H1 (cell line): ENCODE data around the gene MPRIP. TPM values are rescaled to one million over a fixed set of nuclear protein-coding genes. Genes with fewer than 3 reads are reported as not detected.

Experiments
- CTCF ChIA-PET: fragments of 300-600 bp; sonication (Branson Sonifier 250); formaldehyde crosslinking; loops from one replicate; lab custom pipeline; 2021; ENCODE audit not compliant: partially characterized antibody; lab: Charles Lee
- POLR2A ChIA-PET: fragments of 300-600 bp; sonication (Branson Sonifier 250); formaldehyde crosslinking; loops from one replicate; lab custom pipeline; 2021; ENCODE audit warnings: inconsistent platforms; ENCODE audit not compliant: partially characterized antibody; lab: Charles Lee
- DNase-seq, 2 experiments: peaks; one replicate each; pipeline versions ENCODE4 v3.0.0 to v3.0.0-alpha.2; 2010 to 2022; ENCODE audit warnings: low spot score in 2 of 2, low read depth in 1 of 2, mixed read lengths in 1 of 2
- FAIRE-seq: peaks from 2 replicates; lab custom pipeline; 2011; peaks lifted over from hg19 to GRCh38; lab: Jason Lieb, UNC
- H2AFZ ChIP-seq: 2 replicates; pipeline ENCODE4 v1.8.1; 2012; ENCODE audit warnings: low read length, inconsistent platforms
- H2AK5ac ChIP-seq: 2 replicates; pipeline ENCODE4 v1.6.1; 2013; ENCODE audit warnings: low read depth, low read length
- H2BK120ac ChIP-seq: replicated peaks from 2 replicates; pipeline ENCODE3; 2013; ENCODE audit warnings: low read depth, low read length, inconsistent platforms
- H2BK12ac ChIP-seq: 2 replicates; pipeline ENCODE4 v1.6.1; 2013; ENCODE audit warnings: low read depth, low read length
- H2BK15ac ChIP-seq: 2 replicates; pipeline ENCODE4 v1.6.1; 2013; ENCODE audit warnings: low read length
- H2BK20ac ChIP-seq: 2 replicates; pipeline ENCODE4 v1.6.1; 2013; ENCODE audit warnings: low read length
- H2BK5ac ChIP-seq: 2 replicates; pipeline ENCODE4 v1.6.1; 2013; ENCODE audit warnings: low read depth, low read length
- H3K14ac ChIP-seq: 2 replicates; pipeline ENCODE4 v1.6.1; 2013; ENCODE audit warnings: inconsistent platforms; ENCODE audit not compliant: insufficient read length
- H3K18ac ChIP-seq: 2 replicates; pipeline ENCODE4 v1.6.1; 2013; ENCODE audit warnings: low read length; ENCODE audit errors: extremely low read depth
- H3K23ac ChIP-seq: 2 replicates; pipeline ENCODE4 v1.6.1; 2013; ENCODE audit warnings: inconsistent platforms; ENCODE audit not compliant: insufficient read length
- H3K23me2 ChIP-seq: 2 replicates; pipeline ENCODE4 v1.6.1; 2013; ENCODE audit warnings: low read depth, low read length
- H3K27ac ChIP-seq: 2 replicates; pipeline ENCODE4 v1.6.1; 2011; ENCODE audit warnings: low read depth, low read length, inconsistent platforms
- H3K27me3 ChIP-seq, 4 experiments: replicated peaks in 1 of 4; 1 replicate in 1 of 4; 2 replicates in 3 of 4; pipeline versions ENCODE4 v1.6.1 to v1.8.1; 2011 to 2013; ENCODE audit warnings: low read length in 3 of 4, mild to moderate bottlenecking in 3 of 4, inconsistent platforms in 2 of 4, mixed read lengths in 2 of 4, moderate library complexity in 1 of 4; ENCODE audit not compliant: control insufficient read depth in 3 of 4, insufficient read depth in 3 of 4; ENCODE audit errors: extremely low read depth in 1 of 4
- H3K36me3 ChIP-seq, 4 experiments: 2 replicates each; pipeline versions ENCODE4 v1.6.1 to v1.8.1; 2011 to 2013; ENCODE audit warnings: mild to moderate bottlenecking in 4 of 4, low read length in 3 of 4, moderate library complexity in 2 of 4, control low read depth in 1 of 4, inconsistent platforms in 1 of 4; ENCODE audit not compliant: insufficient read depth in 4 of 4, control insufficient read depth in 2 of 4
- H3K4ac ChIP-seq: replicated peaks from 2 replicates; pipeline ENCODE3; 2013; ENCODE audit warnings: low read length, low read depth, mixed read lengths, inconsistent platforms; ENCODE audit not compliant: insufficient read length
- H3K4me1 ChIP-seq, 4 experiments: replicated peaks in 1 of 4; 1 replicate in 1 of 4; 2 replicates in 3 of 4; pipeline versions ENCODE4 v1.6.1 to v1.8.1; 2011 to 2013; ENCODE audit warnings: low read length in 3 of 4, inconsistent platforms in 2 of 4, mixed read lengths in 1 of 4; ENCODE audit not compliant: insufficient read depth in 4 of 4, control insufficient read depth in 3 of 4
- H3K4me2 ChIP-seq, 2 experiments: 2 replicates each; pipeline versions ENCODE4 v1.6.1 to v1.8.1; 2011 to 2013; ENCODE audit warnings: low read depth in 2 of 2, low read length in 2 of 2, control low read depth in 1 of 2, inconsistent platforms in 1 of 2, mild to moderate bottlenecking in 1 of 2; ENCODE audit not compliant: insufficient read depth in 1 of 2
- H3K4me3 ChIP-seq, 4 experiments: fragments of 200-600, 300-600 bp in 1 of 4; sonication (generic), shearing (Covaris generic), sonication (Bioruptor Twin) in 1 of 4; 2 replicates each; pipeline versions ENCODE4 v1.5.1 to v1.8.1; 2011 to 2016; ENCODE audit warnings: low read length in 4 of 4, low read depth in 3 of 4, control low read depth in 2 of 4, inconsistent platforms in 2 of 4, mild to moderate bottlenecking in 2 of 4, mixed read lengths in 1 of 4, moderate library complexity in 1 of 4; ENCODE audit not compliant: insufficient read depth in 2 of 4; ENCODE audit errors: extremely low read depth in 1 of 4
- H3K56ac ChIP-seq: replicated peaks from 2 replicates; pipeline ENCODE3; 2013; ENCODE audit warnings: low read depth, mild to moderate bottlenecking, mixed read lengths, low read length, inconsistent platforms; ENCODE audit not compliant: insufficient read length
- H3K79me1 ChIP-seq: 2 replicates; pipeline ENCODE4 v1.6.1; 2013; ENCODE audit warnings: low read depth, low read length, control low read depth
- H3K79me2 ChIP-seq, 2 experiments: 2 replicates each; pipeline versions ENCODE4 v1.6.1 to v1.8.1; 2012 to 2013; ENCODE audit warnings: low read length in 2 of 2, mild to moderate bottlenecking in 2 of 2, inconsistent platforms in 1 of 2; ENCODE audit not compliant: insufficient read depth in 2 of 2, control insufficient read depth in 1 of 2
- H3K9ac ChIP-seq, 4 experiments: replicated peaks in 1 of 4; 1 replicate in 1 of 4; 2 replicates in 3 of 4; pipeline versions ENCODE4 v1.6.1 to v1.8.1; 2011 to 2013; ENCODE audit warnings: low read depth in 3 of 4, low read length in 3 of 4, control low read depth in 2 of 4, mild to moderate bottlenecking in 2 of 4, moderate library complexity in 2 of 4, inconsistent platforms in 1 of 4; ENCODE audit errors: extremely low read depth in 1 of 4
- H3K9me3 ChIP-seq, 2 experiments: 2 replicates each; pipeline versions ENCODE4 v1.6.1 to v1.8.1; 2012 to 2013; ENCODE audit warnings: mild to moderate bottlenecking in 2 of 2, moderate library complexity in 2 of 2, control low read depth in 1 of 2, inconsistent platforms in 1 of 2, low read depth in 1 of 2, low read length in 1 of 2, mixed read lengths in 1 of 2; ENCODE audit not compliant: insufficient read depth in 2 of 2
- H4K20me1 ChIP-seq, 2 experiments: replicated peaks in 1 of 2; 2 replicates each; pipeline versions ENCODE3 to v1.8.1; 2011 to 2013; ENCODE audit warnings: inconsistent platforms in 2 of 2, low read length in 2 of 2, mild to moderate bottlenecking in 1 of 2; ENCODE audit not compliant: insufficient read depth in 2 of 2, control insufficient read depth in 1 of 2
- H4K5ac ChIP-seq: 2 replicates; pipeline ENCODE4 v1.6.1; 2013; ENCODE audit warnings: low read length, low read depth, mixed read lengths, inconsistent platforms; ENCODE audit not compliant: insufficient read length
- H4K8ac ChIP-seq: 2 replicates; pipeline ENCODE4 v1.8.0; 2013; ENCODE audit warnings: mild to moderate bottlenecking, moderate library complexity, low read length, inconsistent platforms; ENCODE audit not compliant: insufficient read depth; ENCODE audit errors: extremely low read depth
- H4K91ac ChIP-seq: replicated peaks from 2 replicates; pipeline ENCODE3; 2013; ENCODE audit warnings: low read length, mixed read lengths, inconsistent platforms; ENCODE audit not compliant: insufficient read length
- BACH1 ChIP-seq: IDR thresholded peaks from 2 replicates; pipeline ENCODE4 v1.6.1; 2012; ENCODE audit warnings: low read length, improper control_type of control experiment
- CTBP2 ChIP-seq: IDR thresholded peaks from 2 replicates; pipeline ENCODE4 v1.7.0; 2011; ENCODE audit warnings: borderline replicate concordance, mild to moderate bottlenecking, moderate library complexity, mixed read lengths, low read length; ENCODE audit not compliant: insufficient read depth, insufficient read length
- HDAC6 ChIP-seq: IDR thresholded peaks from one replicate; pipeline ENCODE4 v1.7.1; 2012; ENCODE audit warnings: low read depth, mild to moderate bottlenecking, inconsistent platforms, low read length, moderate library complexity
- MAFK ChIP-seq: IDR thresholded peaks from 2 replicates; pipeline ENCODE4 v1.6.1; 2012; ENCODE audit warnings: low read depth, mild to moderate bottlenecking, improper control_type of control experiment, low read length
- POLR2AphosphoS5 ChIP-seq: IDR thresholded peaks from 2 replicates; pipeline ENCODE4 v1.6.1; 2011; ENCODE audit warnings: low read depth, low read length
- RNF2 ChIP-seq: fragments of 200-900, 300-1000 bp; sonication (generic); IDR thresholded peaks from 2 replicates; pipeline ENCODE4 v1.7.1; 2016; ENCODE audit warnings: borderline replicate concordance, low read depth, mild to moderate bottlenecking, antibody characterized with exemption, low read length; ENCODE audit not compliant: poor library complexity, severe bottlenecking; ENCODE audit errors: missing control alignments
- RXRA ChIP-seq: IDR thresholded peaks from 2 replicates; pipeline ENCODE4 v1.6.1; 2011; ENCODE audit warnings: low read depth, mild to moderate bottlenecking, low read length, moderate library complexity; ENCODE audit not compliant: insufficient read depth
- SIRT6 ChIP-seq: IDR thresholded peaks from one replicate; pipeline ENCODE4 v1.7.1; 2012; ENCODE audit warnings: low read length, inconsistent platforms
- SP1 ChIP-seq: IDR thresholded peaks from 2 replicates; pipeline ENCODE4 v1.6.1; 2011; ENCODE audit warnings: low read depth, low read length
- SP4 ChIP-seq: IDR thresholded peaks from 2 replicates; pipeline ENCODE4 v1.6.1; 2012; ENCODE audit warnings: low read length, inconsistent platforms
- WGBS, 2 experiments: shearing (Covaris generic) in 1 of 2; methylation state at CpG; one replicate each; pipeline versions ENCODE4 v1.1.6 to v1.1.7; 2013 to 2015; ENCODE audit warnings: low lambda C conversion rate in 2 of 2, mixed read lengths in 2 of 2, inconsistent platforms in 1 of 2, low coverage in 1 of 2, missing lambda C conversion rate in 1 of 2; ENCODE audit not compliant: insufficient replicate concordance in 2 of 2, insufficient coverage in 1 of 2, insufficient read length in 1 of 2; ENCODE audit errors: extremely low coverage in 1 of 2, missing lambda C conversion rate in 1 of 2; 5-methylcytosine and 5-hydroxymethylcytosine counted together
- polyA plus RNA-seq, 7 experiments: library from polyadenylated mRNA; depleted of rRNA in 3 of 7; stranded (reverse) in 5 of 7; unstranded in 2 of 7; fragments of >200 nt in 5 of 7; fragments of 200-250 nt in 2 of 7; gene quantifications; 1 replicate in 5 of 7; 2 replicates in 1 of 7; 4 replicates in 1 of 7; pipeline versions ENCODE4 v1.2.1 to v1.2.3, GENCODE V29; 2011 to 2013; ENCODE audit warnings: missing spikeins in 2 of 7, mixed read lengths in 2 of 7
- total RNA-seq: library from RNA; stranded (reverse); fragmentation: NEBNext Ultra II Directional; extraction: Animal tissue kit (Norgen Biotek cat#: 25700); gene quantifications from 2 replicates; pipeline ENCODE4 v1.2.1, GENCODE V29; 2021

MPRIP gene
- total and polyA plus RNA-seq, 2 of the 8 experiments (the other 6 are each of a cell fraction or from before 2014, with no cell fraction given), result 48.6 to 146 TPM

GRCh38 chr17:17127156-17127555 is 84.9 kb downstream of the MPRIP start:
- no peak overlapping the region; the same call in 1 of the 2 replicates for H3K18ac ChIP-seq
- no peak overlapping the region for H3K4me2 ChIP-seq
- H3K4me1 ChIP-seq, result peaks cover 0 to 3% (median 2%) of the 10 kb centered on the region in 4 experiments; a peak in 2 of 7 replicates
- 94% methylated on average over 6 of the region's 6 CpGs; no CpG with 5 or more reads in 1 of the 2 experiments for WGBS, 2 experiments
- no peak overlapping the region for H2BK20ac ChIP-seq
- H3K14ac ChIP-seq, result no peak overlapping the region
- peaks cover 15% of the 10 kb centered on the region for H3K79me1 ChIP-seq
- no peak overlapping the region for H2AK5ac ChIP-seq
- H3K9me3 ChIP-seq, result no peaks in the 10 kb centered on the region
- H4K5ac ChIP-seq, result no peak overlapping the region
- H3K23me2 ChIP-seq, result no peaks in the 10 kb centered on the region
- no peak overlapping the region for H2AFZ ChIP-seq
- no peak for DNase-seq
- POLR2A ChIA-PET, result no interaction called here
- CTCF ChIA-PET, result interaction anchor here (12.6 kb wide), 1 partner anchor 16 kb away, joined by 117 read pairs; no protein-coding TSS in a partner anchor
- no peak for FAIRE-seq
- peaks cover 8 to 10% of the 10 kb centered on the region in 2 experiments for H4K20me1 ChIP-seq
- H3K56ac ChIP-seq, result no peak overlapping the region
- no peak overlapping the region for H4K91ac ChIP-seq
- no peak overlapping the region for H4K8ac ChIP-seq
- no peak overlapping the region for H3K27ac ChIP-seq
- no peak overlapping the region for H3K4me3 ChIP-seq
- no peak overlapping the region for H2BK12ac ChIP-seq
- H2BK15ac ChIP-seq, result no peak overlapping the region
- peaks cover 0 to 14% of the 10 kb centered on the region in 2 experiments; a peak in 1 of 4 replicates for H3K79me2 ChIP-seq
- no peak overlapping the region for H3K4ac ChIP-seq
- H3K9ac ChIP-seq, result no peak overlapping the region
- TF ChIP-seq BACH1 (no peak), HDAC6 (no peak), SP4 (no peak), RNF2 (no peak), SIRT6 (no peak), MAFK (no peak), SP1 (no peak), CTBP2 (no peak), POLR2AphosphoS5 (no peak), RXRA (no peak)
- H3K36me3 ChIP-seq, result no peaks in the 10 kb centered on the region; a peak in 2 of 8 replicates
- no peak overlapping the region for H2BK120ac ChIP-seq
- H3K27me3 ChIP-seq, result no peaks in the 10 kb centered on the region
- no peak overlapping the region; the same call in 1 of the 2 replicates for H2BK5ac ChIP-seq
- H3K23ac ChIP-seq, result no peak overlapping the region
